GM20000 (cell line): ENCODE data around the gene MAGEL2.
A peak's percentile ranks its signal among the peaks of the same experiment; 100 is the strongest.

Source experiments
- DNase-seq: peaks from one replicate; pipeline ENCODE4 v3.0.0; 2012; ENCODE audit warnings: low spot score
- TF ChIP-seq, protein P1 (sequence below): IDR thresholded peaks from 2 replicates; pipeline ENCODE4 v1.5.1; 2012; ENCODE audit warnings: mild to moderate bottlenecking, control low read depth; ENCODE audit errors: extremely low read depth, missing control alignments

The MAGEL2 gene

DNA sequence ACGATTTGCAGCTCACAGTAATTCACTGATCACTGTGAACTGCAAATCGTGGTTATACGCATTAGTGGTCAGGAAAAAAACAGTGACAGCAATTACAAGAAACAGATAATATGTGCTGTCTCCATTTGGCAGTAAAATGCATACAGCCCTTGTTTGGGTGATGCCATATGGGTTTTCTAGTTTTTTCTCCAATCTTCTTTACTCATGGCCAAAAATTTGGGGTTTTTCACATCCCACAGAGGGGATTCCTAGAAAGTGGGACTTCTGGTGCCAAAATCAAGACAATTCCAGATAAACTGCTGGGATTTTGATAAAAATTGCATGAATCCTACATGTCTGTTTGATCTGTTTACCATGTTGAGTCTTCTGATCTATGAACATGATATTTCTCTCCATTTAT lies 23.8 kb upstream of the MAGEL2 start:
- no peak for DNase-seq
- TF ChIP-seq, protein P1, sequence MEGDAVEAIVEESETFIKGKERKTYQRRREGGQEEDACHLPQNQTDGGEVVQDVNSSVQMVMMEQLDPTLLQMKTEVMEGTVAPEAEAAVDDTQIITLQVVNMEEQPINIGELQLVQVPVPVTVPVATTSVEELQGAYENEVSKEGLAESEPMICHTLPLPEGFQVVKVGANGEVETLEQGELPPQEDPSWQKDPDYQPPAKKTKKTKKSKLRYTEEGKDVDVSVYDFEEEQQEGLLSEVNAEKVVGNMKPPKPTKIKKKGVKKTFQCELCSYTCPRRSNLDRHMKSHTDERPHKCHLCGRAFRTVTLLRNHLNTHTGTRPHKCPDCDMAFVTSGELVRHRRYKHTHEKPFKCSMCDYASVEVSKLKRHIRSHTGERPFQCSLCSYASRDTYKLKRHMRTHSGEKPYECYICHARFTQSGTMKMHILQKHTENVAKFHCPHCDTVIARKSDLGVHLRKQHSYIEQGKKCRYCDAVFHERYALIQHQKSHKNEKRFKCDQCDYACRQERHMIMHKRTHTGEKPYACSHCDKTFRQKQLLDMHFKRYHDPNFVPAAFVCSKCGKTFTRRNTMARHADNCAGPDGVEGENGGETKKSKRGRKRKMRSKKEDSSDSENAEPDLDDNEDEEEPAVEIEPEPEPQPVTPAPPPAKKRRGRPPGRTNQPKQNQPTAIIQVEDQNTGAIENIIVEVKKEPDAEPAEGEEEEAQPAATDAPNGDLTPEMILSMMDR = no peak

DNA sequence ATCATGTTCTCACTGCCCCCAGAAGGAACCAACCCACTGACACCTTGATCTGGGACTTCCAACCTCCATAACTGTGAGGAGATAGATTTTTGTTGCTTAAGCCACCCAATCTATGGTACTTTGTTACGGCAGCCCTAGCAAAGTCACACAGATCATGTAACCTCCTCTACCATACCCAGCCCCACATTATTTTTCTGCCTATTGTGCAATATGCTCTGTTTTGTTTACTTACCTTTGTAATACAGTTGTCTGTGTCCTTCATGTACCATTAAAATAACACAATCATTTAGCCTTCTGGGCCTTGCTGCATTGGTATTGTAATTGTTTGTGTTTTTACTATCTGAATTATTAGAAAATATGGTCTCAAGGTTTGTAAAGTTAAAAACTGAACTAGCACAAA lies 23.3 kb upstream of the MAGEL2 start:
- no peak for DNase-seq
- TF ChIP-seq, protein P1 = no peak

DNA sequence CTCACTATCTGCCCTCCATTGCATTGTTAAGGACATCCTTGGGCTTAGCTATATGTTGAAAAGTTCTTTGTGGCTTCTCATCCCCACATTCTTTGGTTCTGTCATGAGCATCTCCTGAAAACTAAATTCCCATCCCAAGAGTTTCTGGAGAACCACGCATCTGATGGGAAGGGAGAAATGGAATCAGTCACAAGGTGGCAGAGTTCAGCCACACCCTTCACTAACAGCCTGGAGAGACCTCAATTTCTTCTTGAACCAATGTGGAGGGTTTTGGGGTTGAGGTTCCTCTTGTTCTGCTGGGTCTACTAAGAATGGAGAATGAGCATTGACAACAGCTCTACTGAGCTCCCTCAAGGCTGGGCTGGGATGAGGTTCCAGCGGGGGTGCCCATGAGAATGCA lies 15.6 kb upstream of the MAGEL2 start:
- TF ChIP-seq, protein P1 = no peak
- no peak for DNase-seq

DNA sequence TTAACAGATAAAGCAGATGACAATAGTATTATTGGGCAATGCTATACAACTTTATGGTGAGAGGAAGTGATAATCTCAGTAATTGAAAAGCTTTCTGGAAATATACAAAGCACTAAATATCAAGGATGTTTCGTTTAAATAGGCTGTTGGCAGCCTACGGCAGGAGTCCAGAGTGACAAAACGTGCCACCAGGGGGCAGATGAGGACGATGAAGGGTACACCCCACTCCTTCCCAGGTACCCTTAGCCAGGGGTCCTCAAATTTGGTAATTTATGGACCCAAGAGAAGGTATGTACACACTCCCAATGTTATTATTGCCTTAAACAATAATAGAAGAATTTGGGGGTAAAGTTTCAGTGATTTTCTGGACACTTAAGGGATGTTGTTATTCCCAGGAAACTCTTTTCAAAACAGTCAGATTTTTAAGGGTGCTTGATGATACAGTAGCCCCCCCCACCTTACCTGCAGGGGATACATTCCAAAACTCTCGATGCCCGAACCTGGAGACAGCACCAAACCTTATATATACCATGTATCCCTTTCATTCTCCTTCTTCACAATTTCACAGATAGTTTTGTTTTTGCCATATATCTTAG lies 1.4 kb upstream of the MAGEL2 start:
- TF ChIP-seq, protein P1 = peak; percentile 16
- DNase-seq = no peak

DNA sequence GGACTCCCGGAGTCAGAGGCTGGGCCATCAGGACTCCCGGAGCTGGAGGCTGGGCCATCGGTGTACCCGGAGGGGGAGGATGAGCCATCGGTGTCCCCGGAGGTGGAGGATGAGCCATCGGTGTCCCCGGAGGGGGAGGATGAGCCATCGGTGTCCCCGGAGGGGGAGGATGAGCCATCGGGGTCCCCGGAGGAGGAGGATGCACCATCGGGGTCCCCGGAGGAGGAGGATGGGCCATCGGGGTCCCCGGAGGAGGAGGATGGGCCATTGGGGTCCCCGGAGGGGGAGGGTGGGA lies 719 bp downstream of the MAGEL2 start:
- no peak for DNase-seq
- TF ChIP-seq, protein P1 = no peak

DNA sequence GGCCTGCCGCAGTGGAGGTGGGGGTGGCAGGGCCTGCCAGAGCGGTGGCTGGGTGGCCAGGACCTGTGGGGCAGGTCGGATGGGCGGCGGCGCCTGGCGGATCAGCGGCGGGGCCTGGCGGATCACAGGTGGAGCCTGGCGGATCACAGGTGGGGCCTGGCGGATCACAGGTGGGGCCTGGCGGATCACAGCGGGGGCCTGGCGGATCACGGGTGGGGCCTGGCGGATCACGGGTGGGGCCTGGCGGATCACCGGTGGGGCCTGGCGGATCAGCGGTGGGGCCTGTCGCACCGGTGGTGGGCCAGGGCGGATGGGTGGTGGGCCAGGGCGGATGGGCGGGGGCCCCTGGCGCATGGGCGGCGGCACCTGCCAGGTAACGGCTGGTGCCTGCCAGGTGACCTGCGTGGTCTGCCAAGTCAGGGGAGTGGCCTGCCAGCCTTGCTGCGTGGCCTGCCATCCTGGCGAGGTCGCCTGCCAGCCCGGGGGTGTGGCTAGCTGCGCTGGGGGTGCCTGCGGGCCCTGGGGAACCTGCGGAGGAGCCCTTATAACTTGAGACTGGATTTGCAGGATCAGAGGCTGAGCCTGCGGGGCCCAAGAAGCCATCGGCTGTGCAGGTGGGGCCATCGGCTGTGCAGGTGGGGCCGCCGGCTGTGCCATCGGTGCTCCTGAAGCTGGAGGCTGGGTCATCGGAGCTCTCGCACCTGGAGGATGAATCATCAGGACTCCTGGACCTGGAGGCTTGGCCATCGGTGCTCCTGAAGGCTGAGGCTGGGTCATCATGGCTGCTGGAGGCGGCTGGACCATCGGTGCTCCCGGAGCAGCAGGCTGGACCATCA lies 1.3 kb downstream of the MAGEL2 start:
- TF ChIP-seq, protein P1 = no peak
- DNase-seq = no peak

DNA sequence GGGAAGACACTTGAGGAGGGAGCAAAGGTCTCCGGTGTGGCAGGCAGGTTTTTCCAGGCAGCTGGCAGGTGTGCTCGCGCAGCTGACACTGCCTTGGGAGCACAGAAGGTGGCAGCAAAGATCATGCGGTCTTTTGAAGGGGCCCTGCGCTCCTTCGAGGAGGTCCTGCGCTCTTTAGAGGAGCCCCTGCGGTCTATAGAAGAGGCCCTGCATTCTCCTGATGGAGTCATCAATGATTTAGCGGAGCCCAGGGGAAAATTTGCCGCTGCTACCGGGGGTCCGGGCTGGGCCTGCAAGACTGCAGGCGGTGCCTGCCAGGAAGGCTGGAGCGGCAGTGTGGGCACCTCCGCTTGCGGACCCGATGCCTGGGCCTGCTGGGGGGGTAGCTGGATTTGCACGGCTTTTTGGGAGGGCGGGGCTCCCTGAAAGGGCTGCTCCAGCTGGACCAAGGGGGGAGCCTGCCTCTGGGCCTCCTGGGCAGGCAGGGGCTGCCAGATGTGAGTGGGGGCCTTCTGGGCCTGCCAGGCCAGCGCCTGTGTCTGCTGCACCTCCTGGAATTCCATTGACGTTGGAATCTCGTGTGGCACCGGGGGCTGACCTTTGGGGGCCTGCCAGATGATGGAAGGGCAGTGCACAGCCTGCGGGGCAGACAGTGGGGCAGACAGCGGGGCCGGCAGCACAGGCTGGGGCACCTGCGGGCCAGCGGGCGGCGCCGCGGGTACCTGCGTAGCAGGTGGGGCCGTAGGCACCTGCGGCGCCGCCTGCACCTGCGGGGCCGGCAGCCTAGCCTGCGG lies 2.1 kb downstream of the MAGEL2 start:
- TF ChIP-seq, protein P1 = no peak

More for the DNA sequence above, 2.1 kb downstream of the MAGEL2 start:
- DNase-seq = no peak
